NT2/D1 (cell line): Measurements from ENCODE around the gene OIT3.

Experiments
- SUZ12 ChIP-seq: IDR thresholded peaks from 2 replicates; pipeline ENCODE4 v1.6.1; 2011; ENCODE audit not compliant: insufficient read length, insufficient read depth; ENCODE audit errors: extremely low read depth
- YY1 ChIP-seq: IDR thresholded peaks from 2 replicates; pipeline ENCODE4 v1.6.1; 2011; ENCODE audit not compliant: insufficient read length, insufficient read depth
- ZNF274 ChIP-seq: IDR thresholded peaks from 2 replicates; pipeline ENCODE4 v1.6.1; 2011; ENCODE audit warnings: mild to moderate bottlenecking, low read depth, low read length

DNA sequence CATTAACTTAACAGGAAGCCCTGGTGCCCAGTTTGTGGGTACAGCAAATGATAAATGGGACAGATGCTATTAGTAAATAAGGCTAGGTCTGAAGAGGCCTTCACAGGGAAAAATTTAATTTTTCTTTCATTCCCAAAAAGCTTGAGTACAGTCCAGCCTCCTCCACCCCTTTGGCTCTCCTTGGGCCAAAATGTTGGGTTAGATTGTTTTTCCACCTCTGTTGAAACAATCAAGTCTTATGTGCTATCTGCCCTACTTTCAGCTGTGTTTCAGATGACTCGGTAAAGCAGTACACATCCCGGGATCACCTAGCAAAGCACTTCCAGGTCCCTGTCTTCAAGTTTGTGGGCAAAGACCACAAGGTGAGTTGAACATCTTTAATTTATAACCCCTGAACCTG is 36.7 kb downstream of the OIT3 start:
- TF ChIP-seq YY1 (no peak), ZNF274 (no peak), SUZ12 (no peak)
